HG02870 (cell line): ENCODE results near the gene TEPSIN.
A peak's percentile ranks its signal among the peaks of the same experiment; 100 is the strongest.

Experiments used
- ATAC-seq: cut with Tn5 transposase; IDR thresholded peaks from one replicate; pipeline ENCODE4 v1.9.1; 2021; ENCODE audit warnings: mild to moderate bottlenecking, moderate library complexity; ENCODE audit not compliant: unreplicated experiment

TEPSIN gene

GRCh38 chr17:81250286-81251093 lies 11.6 kb upstream of the TEPSIN start:
- ATAC-seq: no peak

GRCh38 chr17:81249223-81250040 lies 10.6 kb upstream of the TEPSIN start:
- no peak for ATAC-seq

- no peak for ATAC-seq
Measured at GRCh38 chr17:81248649-81249048, 9.8 kb upstream of the TEPSIN start.

- no peak for ATAC-seq
Measured at GRCh38 chr17:81247339-81247990, 8.6 kb upstream of the TEPSIN start.

GRCh38 chr17:81246679-81247338 lies 8.0 kb upstream of the TEPSIN start:
- ATAC-seq: no peak

- no peak for ATAC-seq
Measured at GRCh38 chr17:81246343-81246670, 7.5 kb upstream of the TEPSIN start.

- ATAC-seq: no peak
Measured at GRCh38 chr17:81245665-81246342, 6.9 kb upstream of the TEPSIN start.

- peak; percentile 53 for ATAC-seq
Measured at GRCh38 chr17:81245024-81245664, 6.3 kb upstream of the TEPSIN start.

- ATAC-seq: no peak
Measured at GRCh38 chr17:81244358-81245023, 5.6 kb upstream of the TEPSIN start.

- no peak for ATAC-seq
Measured at GRCh38 chr17:81243333-81243664, 4.4 kb upstream of the TEPSIN start.

GRCh38 chr17:81242421-81243332 lies 3.8 kb upstream of the TEPSIN start:
- no peak for ATAC-seq

- no peak for ATAC-seq
Measured at GRCh38 chr17:81241648-81242420, 3.0 kb upstream of the TEPSIN start.

- no peak for ATAC-seq
Measured at GRCh38 chr17:81241203-81241602, 2.3 kb upstream of the TEPSIN start.

GRCh38 chr17:81240761-81241160 lies 1.9 kb upstream of the TEPSIN start:
- no peak for ATAC-seq

GRCh38 chr17:81239714-81240555 lies 1.1 kb upstream of the TEPSIN start:
- ATAC-seq: no peak

- no peak for ATAC-seq
Measured at GRCh38 chr17:81238490-81238814, 403 bp downstream of the TEPSIN start.
